Measurements from ENCODE around the gene SLC18A2. TPM values are rescaled to one million over a fixed set of nuclear protein-coding genes. Genes with fewer than 3 reads are reported as not detected.
"Not testable (repeated sequence)": the region's sequence is repeated elsewhere in the genome, so short reads cannot be mapped to it uniquely, and the experiment has no call there.

The SLC18A2 gene
- polyA plus RNA-seq, 2 donors = 0.14 to 0.39 TPM

DNA sequence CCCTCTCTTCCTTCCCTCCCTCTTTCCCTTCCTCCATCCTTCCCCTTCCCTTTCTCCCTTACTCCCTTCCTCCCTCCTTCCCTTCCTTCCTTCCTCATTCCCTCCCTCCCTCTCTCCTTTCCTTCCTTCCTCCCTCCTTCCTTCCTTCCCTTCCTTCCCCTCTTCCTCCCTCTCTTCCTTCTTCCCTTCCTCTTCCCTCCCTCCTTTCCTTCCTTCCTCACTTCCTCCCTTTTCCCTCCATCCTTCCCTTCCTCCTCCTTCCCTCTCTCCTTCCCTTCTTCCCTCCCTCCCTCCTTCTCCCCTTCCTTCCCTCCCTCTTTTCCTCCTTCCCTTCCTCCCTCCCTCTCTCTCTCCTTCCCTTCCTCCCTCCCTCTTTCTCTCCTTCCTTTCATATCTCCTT, 12.7 kb upstream of the SLC18A2 start:
- peaks cover 0 to 3% of the 10 kb centered on the region in 2 donors for H3K9me3 ChIP-seq (ENCODE audit: control insufficient read depth in 2 of 2, insufficient read depth in 1 of 2, low read depth in 1 of 2, low read length in 1 of 2)
- no peaks in the 10 kb centered on the region for H3K36me3 ChIP-seq (ENCODE audit: control insufficient read depth in 2 of 2, insufficient read depth in 2 of 2, low read length in 1 of 2)
- no peaks in the 10 kb centered on the region for H3K27me3 ChIP-seq (ENCODE audit: control insufficient read depth in 1 of 2, insufficient read depth in 2 of 2, low read length in 2 of 2)
- no peak overlapping the region for H3K27ac ChIP-seq (ENCODE audit: low read depth in 2 of 2, low read length in 1 of 2)
- no peaks in the 10 kb centered on the region for H3K4me1 ChIP-seq (ENCODE audit: control insufficient read depth in 2 of 2, insufficient read depth in 2 of 2, low read length in 1 of 2)
- no peak overlapping the region for H3K4me3 ChIP-seq (ENCODE audit: low read depth in 1 of 2, low read length in 2 of 2)

DNA sequence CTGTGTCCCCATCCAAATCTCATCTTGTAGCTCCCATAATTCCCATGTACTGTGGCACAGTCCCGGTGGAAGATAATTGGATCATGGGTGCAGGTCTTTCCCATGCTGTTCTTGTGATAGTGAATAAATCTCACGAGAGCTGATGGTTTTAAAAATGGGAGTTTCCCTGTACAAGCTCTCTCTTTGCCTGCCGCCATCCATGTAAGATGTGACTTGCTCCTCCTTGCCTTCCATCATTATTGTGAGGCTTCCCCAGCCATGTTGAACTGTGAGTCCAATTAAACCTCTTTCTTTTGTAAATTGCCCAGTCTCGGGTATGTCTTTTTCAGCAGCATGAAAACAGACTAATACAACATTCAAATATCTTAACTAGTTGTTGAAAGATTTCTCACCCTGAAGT, 10.8 kb upstream of the SLC18A2 start:
- H3K36me3 ChIP-seq (ENCODE audit: control insufficient read depth in 2 of 2, insufficient read depth in 2 of 2, low read length in 1 of 2); H3K27me3 ChIP-seq (ENCODE audit: control insufficient read depth in 1 of 2, insufficient read depth in 2 of 2, low read length in 2 of 2); H3K4me1 ChIP-seq (ENCODE audit: control insufficient read depth in 2 of 2, insufficient read depth in 2 of 2, low read length in 1 of 2); H3K9me3 ChIP-seq (ENCODE audit: control insufficient read depth in 2 of 2, insufficient read depth in 1 of 2, low read depth in 1 of 2, low read length in 1 of 2); H3K4me3 ChIP-seq (ENCODE audit: low read depth in 1 of 2, low read length in 2 of 2); H3K27ac ChIP-seq (ENCODE audit: low read depth in 2 of 2, low read length in 1 of 2): not testable (repeated sequence)
- 88 to 90% methylated on average over 4 of the region's 4 CpGs for WGBS, 2 donors

DNA sequence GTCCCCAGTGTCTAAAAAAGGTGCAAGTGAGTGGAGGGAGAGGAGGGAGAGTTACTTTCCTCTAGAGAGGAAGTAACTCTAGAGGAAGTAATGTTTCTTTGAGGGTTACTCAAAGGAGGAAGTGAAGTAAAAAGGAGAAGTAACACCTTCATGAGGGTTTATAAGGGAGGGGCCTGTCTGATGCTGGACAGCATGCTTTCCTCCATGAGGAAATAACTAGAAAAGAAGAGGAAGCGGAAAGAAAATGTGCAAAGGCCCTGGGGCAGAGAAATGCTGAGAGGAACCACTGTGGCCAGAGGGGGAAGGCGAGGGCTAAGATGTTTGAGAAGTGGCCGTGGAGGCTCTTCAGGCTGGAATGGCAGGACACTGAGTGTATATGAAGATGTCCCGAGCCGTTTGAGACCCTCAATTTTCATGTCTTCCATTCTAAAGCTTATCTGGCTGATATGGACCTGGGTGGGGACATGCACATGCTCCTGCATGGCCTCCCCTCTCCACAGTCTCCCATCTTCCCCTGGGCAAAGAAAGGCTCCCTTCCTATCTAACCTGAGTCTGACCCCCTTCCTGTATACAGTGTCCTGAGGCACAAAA, 3.4 kb upstream of the SLC18A2 start:
- Histone ChIP-seq H3K9me3 (ENCODE audit: control insufficient read depth in 2 of 2, insufficient read depth in 1 of 2, low read depth in 1 of 2, low read length in 1 of 2) (no peaks in the 10 kb centered on the region), H3K36me3 (ENCODE audit: control insufficient read depth in 2 of 2, insufficient read depth in 2 of 2, low read length in 1 of 2) (no peaks in the 10 kb centered on the region), H3K27ac (ENCODE audit: low read depth in 2 of 2, low read length in 1 of 2) (no peak overlapping the region), H3K4me3 (ENCODE audit: low read depth in 1 of 2, low read length in 2 of 2) (no peak overlapping the region), H3K4me1 (ENCODE audit: control insufficient read depth in 2 of 2, insufficient read depth in 2 of 2, low read length in 1 of 2) (peaks cover 2 to 4% of the 10 kb centered on the region in 2 donors), H3K27me3 (ENCODE audit: control insufficient read depth in 1 of 2, insufficient read depth in 2 of 2, low read length in 2 of 2) (peaks cover 7 to 19% of the 10 kb centered on the region in 2 donors)
- WGBS, 2 donors = 79 to 85% methylated on average over 5 of the region's 5 CpGs

DNA sequence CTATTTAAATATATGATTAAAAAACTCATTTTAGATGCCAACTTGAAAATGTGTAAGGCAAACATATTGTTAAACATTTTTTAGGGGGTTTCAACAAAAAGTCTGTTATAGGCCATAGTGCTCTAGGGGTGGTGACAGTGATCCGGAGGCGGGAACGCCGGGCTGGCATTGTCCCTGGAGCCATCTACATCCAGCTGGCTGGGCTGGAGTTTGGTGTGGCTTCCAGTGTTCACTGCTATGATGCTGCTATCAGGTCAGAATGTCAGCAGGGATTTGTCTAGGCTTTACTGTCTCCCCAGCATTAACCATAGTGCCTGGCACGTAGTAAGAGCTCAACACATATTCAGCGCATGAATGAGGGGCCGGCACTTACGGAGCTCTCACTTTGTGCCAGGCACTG, 1.9 kb upstream of the SLC18A2 start:
- no peaks in the 10 kb centered on the region for H3K36me3 ChIP-seq (ENCODE audit: control insufficient read depth in 2 of 2, insufficient read depth in 2 of 2, low read length in 1 of 2)
- H3K9me3 ChIP-seq (ENCODE audit: control insufficient read depth in 2 of 2, insufficient read depth in 1 of 2, low read depth in 1 of 2, low read length in 1 of 2) = no peaks in the 10 kb centered on the region
- H3K27ac ChIP-seq (ENCODE audit: low read depth in 2 of 2, low read length in 1 of 2) = no peak overlapping the region
- peaks cover 7 to 19% of the 10 kb centered on the region in 2 donors for H3K27me3 ChIP-seq (ENCODE audit: control insufficient read depth in 1 of 2, insufficient read depth in 2 of 2, low read length in 2 of 2)
- WGBS, 2 donors = 80 to 85% methylated on average over 8 of the region's 8 CpGs
- H3K4me1 ChIP-seq (ENCODE audit: control insufficient read depth in 2 of 2, insufficient read depth in 2 of 2, low read length in 1 of 2) = peaks cover 2 to 4% of the 10 kb centered on the region in 2 donors
- H3K4me3 ChIP-seq (ENCODE audit: low read depth in 1 of 2, low read length in 2 of 2) = no peak overlapping the region

DNA sequence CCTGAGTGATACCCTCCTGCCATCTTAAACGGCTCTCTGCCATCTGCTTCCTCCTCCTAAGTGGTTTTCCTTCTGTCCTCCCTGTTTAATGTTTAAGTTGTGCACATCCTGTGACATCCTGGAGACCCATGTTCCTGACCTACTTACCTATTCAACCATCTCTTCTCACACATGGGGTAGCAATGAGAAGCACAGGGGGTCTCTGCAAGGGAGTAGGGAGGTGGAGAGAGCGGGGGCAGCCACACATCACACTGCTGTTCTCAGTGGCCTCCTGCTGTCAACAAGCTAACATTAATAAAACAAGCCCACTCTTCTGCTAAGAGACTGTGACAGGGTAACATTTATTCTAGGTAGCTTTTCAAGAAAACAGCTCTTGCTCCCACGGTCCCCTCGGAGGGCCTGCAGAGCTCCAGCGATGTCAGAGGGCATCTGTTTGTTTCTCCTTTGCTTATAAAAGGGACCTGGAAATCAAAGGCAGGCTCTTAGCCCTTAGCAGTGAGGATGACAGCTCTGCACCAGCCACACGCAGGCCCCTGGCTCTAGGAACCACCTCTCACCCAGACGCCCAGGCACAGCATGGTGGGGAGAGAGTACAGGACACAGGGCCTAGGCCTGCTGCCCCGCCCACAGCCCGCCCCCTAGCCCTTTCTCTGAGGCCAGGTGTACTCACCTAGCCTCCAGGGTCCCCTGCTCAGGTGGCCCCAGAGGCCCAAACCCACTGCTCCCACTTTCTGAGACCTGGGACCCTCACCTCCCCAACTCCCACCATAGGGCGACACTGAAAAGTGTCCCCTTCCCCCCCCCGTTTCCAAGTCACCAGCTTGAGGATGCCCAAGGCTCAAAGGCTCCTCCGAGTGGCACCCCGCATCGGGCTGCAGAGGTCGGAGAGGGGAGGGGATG, 943 bp upstream of the SLC18A2 start:
- Histone ChIP-seq H3K4me1 (ENCODE audit: control insufficient read depth in 2 of 2, insufficient read depth in 2 of 2, low read length in 1 of 2) (peaks cover 2 to 4% of the 10 kb centered on the region in 2 donors), H3K4me3 (ENCODE audit: low read depth in 1 of 2, low read length in 2 of 2) (no peak overlapping the region), H3K27me3 (ENCODE audit: control insufficient read depth in 1 of 2, insufficient read depth in 2 of 2, low read length in 2 of 2) (peaks cover 7 to 19% of the 10 kb centered on the region in 2 donors), H3K36me3 (ENCODE audit: control insufficient read depth in 2 of 2, insufficient read depth in 2 of 2, low read length in 1 of 2) (no peaks in the 10 kb centered on the region), H3K9me3 (ENCODE audit: control insufficient read depth in 2 of 2, insufficient read depth in 1 of 2, low read depth in 1 of 2, low read length in 1 of 2) (no peaks in the 10 kb centered on the region), H3K27ac (ENCODE audit: low read depth in 2 of 2, low read length in 1 of 2) (no peak overlapping the region)
- WGBS, 2 donors = 56 to 59% methylated on average over 15 of the region's 15 CpGs

DNA sequence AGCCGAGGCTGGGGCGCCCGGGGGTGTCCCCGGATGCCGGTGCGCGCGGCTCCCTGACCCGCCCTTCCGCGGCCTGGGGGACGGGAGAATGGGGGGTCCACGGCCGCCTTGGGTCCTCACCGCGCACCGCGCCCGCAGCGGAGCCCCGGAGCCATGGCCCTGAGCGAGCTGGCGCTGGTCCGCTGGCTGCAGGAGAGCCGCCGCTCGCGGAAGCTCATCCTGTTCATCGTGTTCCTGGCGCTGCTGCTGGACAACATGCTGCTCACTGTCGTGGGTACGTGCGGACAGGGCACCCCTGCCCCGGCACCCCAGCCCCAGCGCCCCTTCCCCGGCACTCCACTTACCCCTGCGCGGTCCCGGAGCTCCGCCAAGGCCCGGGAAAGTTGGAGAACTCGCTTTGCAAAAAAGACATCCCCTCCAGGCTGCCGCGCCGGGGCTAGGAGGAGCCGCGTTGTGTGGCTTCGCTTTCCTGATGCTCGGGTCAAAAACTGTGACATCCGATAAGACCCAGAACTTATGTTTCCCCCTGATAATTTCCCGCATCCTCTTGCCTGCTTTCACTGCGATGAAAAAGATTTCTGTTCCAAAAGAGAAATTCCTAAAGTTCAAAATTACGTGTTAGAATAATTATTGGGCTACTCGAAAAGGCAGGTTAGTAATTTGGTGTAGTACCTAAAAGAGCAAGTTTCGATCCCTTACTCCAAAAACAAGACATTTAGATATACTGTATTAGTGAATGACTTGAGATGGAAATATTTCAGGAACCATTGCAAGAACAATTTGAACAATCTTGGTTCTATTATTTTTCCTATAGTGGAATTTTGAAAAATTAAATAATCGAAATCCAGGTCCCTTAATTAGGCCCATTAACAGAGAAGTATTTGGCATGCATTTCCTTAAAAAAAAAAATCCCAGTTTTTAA, 888 bp downstream of the SLC18A2 start:
- peaks cover 4% of the 10 kb centered on the region in 2 donors for H3K4me1 ChIP-seq (ENCODE audit: control insufficient read depth in 2 of 2, insufficient read depth in 2 of 2, low read length in 1 of 2)
- no peaks in the 10 kb centered on the region for H3K36me3 ChIP-seq (ENCODE audit: control insufficient read depth in 2 of 2, insufficient read depth in 2 of 2, low read length in 1 of 2)
- H3K9me3 ChIP-seq (ENCODE audit: control insufficient read depth in 2 of 2, insufficient read depth in 1 of 2, low read depth in 1 of 2, low read length in 1 of 2) = no peaks in the 10 kb centered on the region
- no peak overlapping the region for H3K27ac ChIP-seq (ENCODE audit: low read depth in 2 of 2, low read length in 1 of 2)
- peak overlapping the region in 1 of 2 donors; percentile 0 for H3K4me3 ChIP-seq (ENCODE audit: low read depth in 1 of 2, low read length in 2 of 2)
- WGBS, 2 donors = 7 to 11% methylated on average over 40 to 56 of the region's 56 CpGs
- peaks cover 5 to 19% of the 10 kb centered on the region in 2 donors for H3K27me3 ChIP-seq (ENCODE audit: control insufficient read depth in 1 of 2, insufficient read depth in 2 of 2, low read length in 2 of 2)

DNA sequence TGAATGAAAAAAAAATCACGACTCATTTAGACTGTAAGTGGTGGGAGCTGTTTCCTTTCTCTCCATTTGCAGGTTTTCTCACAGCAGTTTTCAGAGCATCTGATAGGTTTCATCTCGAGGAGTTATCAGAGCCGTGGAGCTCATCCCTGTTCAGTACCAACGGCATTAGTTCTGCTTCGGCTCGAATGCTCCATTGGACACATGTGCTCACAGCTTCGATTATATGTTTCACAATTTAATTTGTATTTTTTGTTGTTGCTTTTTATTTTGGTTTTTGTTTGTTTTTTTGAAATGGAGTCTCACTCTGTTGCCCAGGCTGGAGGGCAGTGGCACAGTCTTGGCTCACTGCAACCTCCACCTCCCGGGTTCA, 1.5 kb downstream of the SLC18A2 start:
- Histone ChIP-seq H3K4me1 (ENCODE audit: control insufficient read depth in 2 of 2, insufficient read depth in 2 of 2, low read length in 1 of 2) (peaks cover 4% of the 10 kb centered on the region in 2 donors), H3K4me3 (ENCODE audit: low read depth in 1 of 2, low read length in 2 of 2) (no peak overlapping the region), H3K9me3 (ENCODE audit: control insufficient read depth in 2 of 2, insufficient read depth in 1 of 2, low read depth in 1 of 2, low read length in 1 of 2) (no peaks in the 10 kb centered on the region), H3K36me3 (ENCODE audit: control insufficient read depth in 2 of 2, insufficient read depth in 2 of 2, low read length in 1 of 2) (no peaks in the 10 kb centered on the region), H3K27ac (ENCODE audit: low read depth in 2 of 2, low read length in 1 of 2) (no peak overlapping the region), H3K27me3 (ENCODE audit: control insufficient read depth in 1 of 2, insufficient read depth in 2 of 2, low read length in 2 of 2) (peaks cover 3 to 19% of the 10 kb centered on the region in 2 donors)
- WGBS, 2 donors = 86 to 88% methylated on average over 8 of the region's 8 CpGs

DNA sequence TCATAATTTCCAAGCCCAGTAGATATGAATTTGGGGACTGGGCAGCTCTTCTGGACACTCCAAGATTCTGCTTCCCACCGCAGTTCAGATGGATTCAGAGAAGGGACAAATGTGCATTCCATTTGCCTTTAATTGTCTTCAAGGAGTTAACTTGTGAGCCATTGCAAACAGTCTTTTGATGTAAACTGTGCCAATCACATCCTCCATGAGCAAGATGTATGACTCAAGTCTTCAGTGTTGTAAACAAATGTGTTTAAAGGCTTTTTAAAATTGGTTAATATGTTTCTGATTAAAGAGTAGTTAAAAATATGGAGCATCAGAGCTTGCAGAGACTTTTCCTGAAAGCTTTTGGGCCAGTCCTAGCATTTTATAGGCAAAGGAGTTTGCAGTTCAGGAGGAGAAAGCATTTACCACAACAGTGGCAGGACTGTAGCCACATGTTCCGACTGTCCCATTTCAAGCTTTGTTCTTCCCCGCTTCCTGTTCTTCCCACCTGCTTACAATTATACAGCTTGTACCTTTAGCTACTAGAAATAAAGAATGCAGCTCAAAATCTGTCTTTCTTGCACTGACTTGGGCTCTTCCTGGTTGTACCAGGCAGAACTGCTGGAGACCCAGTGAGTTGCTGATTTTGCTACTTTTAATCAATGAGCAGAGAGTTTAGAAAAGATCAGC, 6.2 kb downstream of the SLC18A2 start:
- Histone ChIP-seq H3K9me3 (ENCODE audit: control insufficient read depth in 2 of 2, insufficient read depth in 1 of 2, low read depth in 1 of 2, low read length in 1 of 2) (no peaks in the 10 kb centered on the region), H3K27me3 (ENCODE audit: control insufficient read depth in 1 of 2, insufficient read depth in 2 of 2, low read length in 2 of 2) (no peaks in the 10 kb centered on the region), H3K27ac (ENCODE audit: low read depth in 2 of 2, low read length in 1 of 2) (no peak overlapping the region), H3K36me3 (ENCODE audit: control insufficient read depth in 2 of 2, insufficient read depth in 2 of 2, low read length in 1 of 2) (no peaks in the 10 kb centered on the region), H3K4me1 (ENCODE audit: control insufficient read depth in 2 of 2, insufficient read depth in 2 of 2, low read length in 1 of 2) (peaks cover 0 to 1% of the 10 kb centered on the region in 2 donors), H3K4me3 (ENCODE audit: low read depth in 1 of 2, low read length in 2 of 2) (no peak overlapping the region)
- WGBS, 2 donors = 74 to 77% methylated on average over 3 of the region's 3 CpGs

Measured in esophagus (tissue), 2 donors.